Retinal pigment epithelial cell (primary cell): Measurements from ENCODE around the gene PARN.

Experiments used
- DNase-seq: peaks from one replicate; pipeline ENCODE4 v3.0.0-alpha.2; 2010; ENCODE audit warnings: low read depth
- H3K4me3 ChIP-seq: 2 replicates; pipeline ENCODE4 v1.5.1; 2011; ENCODE audit warnings: mild to moderate bottlenecking, low read length, control low read depth, moderate library complexity
- TF ChIP-seq, protein P1 (sequence below): conservative IDR thresholded peaks from 2 replicates; pipeline ENCODE4 v1.5.1; 2011; ENCODE audit warnings: low read depth, low read length, control low read depth, inconsistent platforms

Gene PARN

DNA sequence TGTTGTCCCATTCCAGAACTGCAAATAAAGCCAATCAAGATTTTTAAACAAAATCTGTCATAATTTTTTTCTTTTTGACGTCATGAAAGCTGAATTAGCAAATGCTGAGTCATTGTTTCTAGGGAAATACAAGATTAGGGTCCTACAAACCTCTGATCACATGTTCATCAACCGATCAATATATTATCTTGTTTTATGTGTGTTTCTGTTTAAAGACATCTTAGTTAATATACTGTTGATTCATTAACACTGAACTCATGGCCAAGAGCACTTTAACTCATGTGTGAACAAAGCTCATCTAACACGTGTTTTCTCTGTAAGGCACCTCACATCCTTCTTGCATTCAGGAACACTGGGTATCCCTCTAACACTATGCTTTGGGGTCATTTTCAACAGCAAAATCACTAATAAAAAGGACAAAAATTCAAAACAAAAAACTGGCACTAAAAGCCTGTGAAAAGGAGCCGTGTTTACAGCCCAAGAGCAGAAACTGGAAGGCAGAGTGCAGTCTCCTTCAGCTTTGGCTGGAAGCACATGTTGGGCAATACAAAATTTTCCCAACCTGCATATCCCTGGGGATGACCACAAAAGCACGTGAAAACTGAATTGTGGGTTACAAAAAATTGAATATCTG is 102.5 kb downstream of the PARN start:
- no peak for DNase-seq
- TF ChIP-seq, protein P1, sequence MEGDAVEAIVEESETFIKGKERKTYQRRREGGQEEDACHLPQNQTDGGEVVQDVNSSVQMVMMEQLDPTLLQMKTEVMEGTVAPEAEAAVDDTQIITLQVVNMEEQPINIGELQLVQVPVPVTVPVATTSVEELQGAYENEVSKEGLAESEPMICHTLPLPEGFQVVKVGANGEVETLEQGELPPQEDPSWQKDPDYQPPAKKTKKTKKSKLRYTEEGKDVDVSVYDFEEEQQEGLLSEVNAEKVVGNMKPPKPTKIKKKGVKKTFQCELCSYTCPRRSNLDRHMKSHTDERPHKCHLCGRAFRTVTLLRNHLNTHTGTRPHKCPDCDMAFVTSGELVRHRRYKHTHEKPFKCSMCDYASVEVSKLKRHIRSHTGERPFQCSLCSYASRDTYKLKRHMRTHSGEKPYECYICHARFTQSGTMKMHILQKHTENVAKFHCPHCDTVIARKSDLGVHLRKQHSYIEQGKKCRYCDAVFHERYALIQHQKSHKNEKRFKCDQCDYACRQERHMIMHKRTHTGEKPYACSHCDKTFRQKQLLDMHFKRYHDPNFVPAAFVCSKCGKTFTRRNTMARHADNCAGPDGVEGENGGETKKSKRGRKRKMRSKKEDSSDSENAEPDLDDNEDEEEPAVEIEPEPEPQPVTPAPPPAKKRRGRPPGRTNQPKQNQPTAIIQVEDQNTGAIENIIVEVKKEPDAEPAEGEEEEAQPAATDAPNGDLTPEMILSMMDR, result no peak
- no peak overlapping the region for H3K4me3 ChIP-seq

GRCh38 chr16:14525596-14525995 is 104.5 kb downstream of the PARN start:
- no peak for DNase-seq
- no peak overlapping the region for H3K4me3 ChIP-seq
- TF ChIP-seq, protein P1, result no peak

GRCh38 chr16:14524979-14525378 is 105.1 kb downstream of the PARN start:
- no peak overlapping the region for H3K4me3 ChIP-seq
- DNase-seq, result no peak
- TF ChIP-seq, protein P1, result no peak

GRCh38 chr16:14523632-14524031 is 106.4 kb downstream of the PARN start:
- H3K4me3 ChIP-seq, result no peak overlapping the region
- DNase-seq, result no peak
- TF ChIP-seq, protein P1, result no peak

GRCh38 chr16:14522671-14523070 is 107.4 kb downstream of the PARN start:
- H3K4me3 ChIP-seq, result no peak overlapping the region
- TF ChIP-seq, protein P1, result no peak
- no peak for DNase-seq

DNA sequence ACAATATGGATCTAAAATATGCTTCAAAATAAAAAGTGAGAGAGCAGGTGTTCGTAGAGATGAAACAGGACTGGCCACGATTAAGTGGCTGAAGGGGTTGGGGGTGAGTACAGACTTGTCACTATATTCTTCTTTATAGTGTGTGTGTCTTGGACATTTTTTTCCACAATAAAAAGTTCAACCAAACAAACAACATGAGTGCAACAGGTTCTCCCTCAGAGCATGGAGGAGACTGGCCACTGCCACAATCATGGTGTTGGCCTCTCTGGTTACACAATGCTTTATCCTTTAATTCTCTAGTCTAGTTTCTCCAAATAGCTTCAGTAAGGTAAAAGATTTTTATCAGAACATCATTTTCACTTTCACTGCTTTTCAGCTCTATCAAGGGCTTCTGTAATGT is 109.3 kb downstream of the PARN start:
- DNase-seq, result no peak
- TF ChIP-seq, protein P1, result no peak

GRCh38 chr16:14514967-14515366 is 115.1 kb downstream of the PARN start:
- TF ChIP-seq, protein P1, result no peak
- no peak for DNase-seq

More for the DNA sequence above, 109.3 kb downstream of the PARN start:
- H3K4me3 ChIP-seq, result no peak overlapping the region

More at GRCh38 chr16:14514967-14515366, 115.1 kb downstream of the PARN start:
- H3K4me3 ChIP-seq, result no peak overlapping the region
